ENCODE measurements around the gene CDK2AP2. TPM values are rescaled to one million over a fixed set of nuclear protein-coding genes. Genes with fewer than 3 reads are reported as not detected.

CDK2AP2 gene
- total RNA-seq, 4 donors from 2014 or later, result 29.1 to 69.3 (median 53.9) TPM

DNA sequence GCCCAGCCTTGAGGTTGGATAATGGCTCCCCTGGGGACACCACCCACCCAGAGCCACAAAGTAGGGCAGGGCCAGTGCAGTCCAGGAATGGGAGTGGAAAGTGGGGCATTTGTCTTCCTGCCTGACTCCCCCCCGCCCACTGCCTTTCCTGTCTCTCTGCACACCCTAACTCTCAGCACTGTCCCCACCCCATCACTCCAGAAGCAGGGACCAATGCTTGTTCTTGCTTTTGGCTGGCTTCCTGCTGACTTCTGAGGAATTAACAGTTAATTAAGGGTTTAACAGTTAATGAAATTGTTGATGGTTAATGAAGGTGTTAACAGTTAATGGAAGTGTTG, 7.5 kb downstream of the CDK2AP2 start:
- no peaks in the 10 kb centered on the region for H3K9me3 ChIP-seq
- H3K27ac ChIP-seq, result no peak overlapping the region
- TF ChIP-seq POLR2AphosphoS5 (IDR thresholded peaks at IDR 0.05) (no peak), POLR2A (IDR thresholded peaks at IDR 0.05) (no peak), EP300 (IDR thresholded peaks at IDR 0.05) (no peak)
- TF ChIP-seq, protein P1, sequence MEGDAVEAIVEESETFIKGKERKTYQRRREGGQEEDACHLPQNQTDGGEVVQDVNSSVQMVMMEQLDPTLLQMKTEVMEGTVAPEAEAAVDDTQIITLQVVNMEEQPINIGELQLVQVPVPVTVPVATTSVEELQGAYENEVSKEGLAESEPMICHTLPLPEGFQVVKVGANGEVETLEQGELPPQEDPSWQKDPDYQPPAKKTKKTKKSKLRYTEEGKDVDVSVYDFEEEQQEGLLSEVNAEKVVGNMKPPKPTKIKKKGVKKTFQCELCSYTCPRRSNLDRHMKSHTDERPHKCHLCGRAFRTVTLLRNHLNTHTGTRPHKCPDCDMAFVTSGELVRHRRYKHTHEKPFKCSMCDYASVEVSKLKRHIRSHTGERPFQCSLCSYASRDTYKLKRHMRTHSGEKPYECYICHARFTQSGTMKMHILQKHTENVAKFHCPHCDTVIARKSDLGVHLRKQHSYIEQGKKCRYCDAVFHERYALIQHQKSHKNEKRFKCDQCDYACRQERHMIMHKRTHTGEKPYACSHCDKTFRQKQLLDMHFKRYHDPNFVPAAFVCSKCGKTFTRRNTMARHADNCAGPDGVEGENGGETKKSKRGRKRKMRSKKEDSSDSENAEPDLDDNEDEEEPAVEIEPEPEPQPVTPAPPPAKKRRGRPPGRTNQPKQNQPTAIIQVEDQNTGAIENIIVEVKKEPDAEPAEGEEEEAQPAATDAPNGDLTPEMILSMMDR (IDR thresholded peaks at IDR 0.05), result no peak
- H3K27me3 ChIP-seq, result peaks cover 32% of the 10 kb centered on the region
- ATAC-seq, result no peak
- peaks cover 0 to 59% of the 10 kb centered on the region in 2 donors for H3K36me3 ChIP-seq
- no peak overlapping the region for H3K4me3 ChIP-seq
- WGBS, 2 donors (ENCODE audit: low coverage in 1 of 2), result 60 to 100% methylated on average over 1 of the region's 1 CpG
- peaks cover 0 to 26% (median 7%) of the 10 kb centered on the region in 3 donors for H3K4me1 ChIP-seq

- peaks cover 0 to 21% (median 4%) of the 10 kb centered on the region in 3 donors for H3K4me1 ChIP-seq
- no peak overlapping the region for H3K4me3 ChIP-seq
- 80% methylated on average over 1 of the region's 26 CpGs; no CpG with 5 or more reads in 1 of the 2 donors for WGBS, 2 donors (ENCODE audit: low coverage in 1 of 2)
- H3K27ac ChIP-seq, result no peak overlapping the region
- ATAC-seq, result no peak
- TF ChIP-seq POLR2AphosphoS5 (IDR thresholded peaks at IDR 0.05), result no peak
- peaks cover 28% of the 10 kb centered on the region for H3K27me3 ChIP-seq
- H3K9me3 ChIP-seq, result no peaks in the 10 kb centered on the region
- peaks cover 0 to 64% of the 10 kb centered on the region in 2 donors for H3K36me3 ChIP-seq
Observed at GRCh38 chr11:67499808-67500483, 8.0 kb downstream of the CDK2AP2 start.

DNA sequence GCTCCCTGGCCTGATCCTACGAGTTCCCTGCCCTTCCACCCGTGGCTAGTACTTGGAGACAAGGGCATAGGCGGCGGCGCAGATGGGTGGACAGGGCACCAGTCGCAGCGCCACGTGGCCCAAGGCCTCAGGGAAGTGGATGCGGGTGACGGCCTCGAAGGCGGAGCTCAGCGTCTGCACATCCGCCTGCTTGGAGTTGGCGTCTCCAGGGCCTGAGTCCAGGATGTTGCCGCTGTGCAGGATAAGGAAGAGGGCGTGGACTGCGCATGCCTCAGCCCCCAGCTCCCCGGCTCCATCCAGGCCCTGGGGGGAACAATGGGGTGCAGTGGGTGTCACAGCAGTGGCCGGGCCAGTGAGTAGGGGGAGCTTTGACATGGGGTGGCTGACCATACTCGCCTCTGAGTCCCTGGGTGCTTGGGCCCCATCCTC, 9.4 kb downstream of the CDK2AP2 start:
- peak in 1 of 2 donors; percentile 10 for TF ChIP-seq POLR2A (IDR thresholded peaks at IDR 0.05)
- no peak for TF ChIP-seq EP300 (IDR thresholded peaks at IDR 0.05)
- Histone ChIP-seq H3K36me3 (peaks cover 0 to 78% of the 10 kb centered on the region in 2 donors), H3K9me3 (no peaks in the 10 kb centered on the region), H3K27me3 (peaks cover 16% of the 10 kb centered on the region), H3K4me3 (no peak overlapping the region), H3K27ac (no peak overlapping the region), H3K4me1 (peaks cover 0 to 7% (median under 1%) of the 10 kb centered on the region in 3 donors)
- ATAC-seq, result no peak
- WGBS, 2 donors (ENCODE audit: low coverage in 1 of 2), result no CpG with 5 or more reads among the region's 21 CpGs

DNA sequence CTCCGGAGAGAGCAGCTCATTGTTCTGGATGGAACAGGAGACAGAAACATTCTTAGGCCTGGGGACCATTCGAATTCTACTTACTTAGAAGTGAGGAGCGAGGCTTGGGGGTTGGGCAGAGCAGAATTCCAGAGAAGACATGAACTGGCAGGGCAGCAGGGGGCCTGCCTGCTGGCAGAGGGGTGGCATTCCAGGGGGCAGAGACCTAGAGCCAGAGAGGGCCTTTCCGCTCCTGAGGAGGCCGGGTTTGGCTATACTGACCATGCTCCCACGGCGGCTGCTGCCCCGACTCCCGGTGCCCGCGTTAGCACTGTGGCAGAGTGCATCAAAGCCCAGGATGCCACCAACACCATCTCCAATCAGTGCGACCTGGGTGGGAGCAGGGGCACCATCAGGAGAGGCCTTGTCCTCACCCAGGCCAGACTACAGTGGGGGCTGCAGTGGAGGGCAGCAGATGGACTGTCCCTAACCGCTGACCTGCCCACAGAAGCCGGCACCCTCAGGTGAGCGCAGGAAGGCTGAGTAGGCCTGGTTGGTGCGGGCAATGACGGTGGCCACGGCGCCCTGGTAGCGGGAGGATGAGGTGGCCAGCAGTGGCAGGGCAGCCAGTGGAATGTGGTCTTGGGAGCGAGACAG, 10.2 kb downstream of the CDK2AP2 start:
- Histone ChIP-seq H3K27ac (no peak overlapping the region), H3K36me3 (peaks cover 0 to 86% of the 10 kb centered on the region in 2 donors), H3K9me3 (no peaks in the 10 kb centered on the region), H3K4me3 (no peak overlapping the region), H3K4me1 (no peaks in the 10 kb centered on the region), H3K27me3 (peaks cover 8% of the 10 kb centered on the region)
- TF ChIP-seq POLR2AphosphoS5 (IDR thresholded peaks at IDR 0.05) (no peak), EP300 (IDR thresholded peaks at IDR 0.05) (no peak), POLR2A (IDR thresholded peaks at IDR 0.05) (no peak)
- TF ChIP-seq, protein P1 (IDR thresholded peaks at IDR 0.05), result no peak
- WGBS, 2 donors (ENCODE audit: low coverage in 1 of 2), result no CpG with 5 or more reads among the region's 21 CpGs
- ATAC-seq, result no peak

DNA sequence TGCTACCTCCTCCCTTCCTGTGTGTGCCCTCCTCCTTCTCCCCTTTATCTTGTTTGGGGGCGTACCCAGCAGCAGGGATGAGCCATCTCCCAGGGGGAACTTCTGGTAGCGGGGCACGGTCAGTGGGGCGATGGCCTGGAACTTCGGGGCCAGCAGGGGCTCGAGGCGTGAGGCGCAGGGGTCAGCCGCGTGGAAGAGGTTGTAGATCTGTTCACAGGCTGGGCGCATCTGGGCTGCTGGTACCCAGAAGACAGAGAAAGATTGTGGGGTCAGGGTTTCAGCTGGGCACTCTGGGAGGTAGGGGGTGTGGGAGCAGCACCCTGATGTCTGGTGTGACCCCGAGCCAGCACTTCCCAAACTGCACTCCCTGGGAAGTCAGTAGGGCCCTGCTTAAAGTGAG, 11.8 kb downstream of the CDK2AP2 start:
- TF ChIP-seq POLR2AphosphoS5 (IDR thresholded peaks at IDR 0.05), result no peak
- no peak for TF ChIP-seq EP300 (IDR thresholded peaks at IDR 0.05)
- TF ChIP-seq POLR2A (IDR thresholded peaks at IDR 0.05), result no peak
- TF ChIP-seq, protein P1 (IDR thresholded peaks at IDR 0.05), result no peak
- Histone ChIP-seq H3K27me3 (no peaks in the 10 kb centered on the region), H3K9me3 (no peaks in the 10 kb centered on the region), H3K36me3 (peaks cover 0 to 87% of the 10 kb centered on the region in 2 donors), H3K4me1 (peaks cover 0 to 12% (median 0%) of the 10 kb centered on the region in 3 donors), H3K27ac (no peak overlapping the region), H3K4me3 (no peak overlapping the region)
- no peak for ATAC-seq
- 90 to 100% methylated on average over 1 to 5 of the region's 12 CpGs for WGBS, 2 donors (ENCODE audit: low coverage in 1 of 2)
